Measurements from ENCODE around the gene FBXO27.

DNA sequence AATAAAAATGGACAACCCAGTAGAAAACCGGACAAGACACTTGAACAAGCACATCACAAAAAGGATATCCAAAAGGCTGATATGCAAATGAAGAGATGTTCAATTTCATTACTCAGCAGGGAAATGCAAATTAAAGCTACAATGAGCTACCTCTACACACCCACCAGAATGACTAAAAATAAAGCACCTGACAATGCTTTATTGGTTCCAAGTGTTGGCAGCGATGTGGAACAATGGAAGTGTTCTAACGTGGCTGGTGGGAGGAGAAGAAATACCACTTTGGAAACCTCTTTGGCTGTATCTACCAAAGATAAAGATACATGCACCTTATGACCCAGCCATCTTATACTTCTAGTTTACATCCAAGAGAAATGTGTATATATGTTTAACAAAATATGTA is 48.1 kb upstream of the FBXO27 start:
- TF ChIP-seq, protein P1, sequence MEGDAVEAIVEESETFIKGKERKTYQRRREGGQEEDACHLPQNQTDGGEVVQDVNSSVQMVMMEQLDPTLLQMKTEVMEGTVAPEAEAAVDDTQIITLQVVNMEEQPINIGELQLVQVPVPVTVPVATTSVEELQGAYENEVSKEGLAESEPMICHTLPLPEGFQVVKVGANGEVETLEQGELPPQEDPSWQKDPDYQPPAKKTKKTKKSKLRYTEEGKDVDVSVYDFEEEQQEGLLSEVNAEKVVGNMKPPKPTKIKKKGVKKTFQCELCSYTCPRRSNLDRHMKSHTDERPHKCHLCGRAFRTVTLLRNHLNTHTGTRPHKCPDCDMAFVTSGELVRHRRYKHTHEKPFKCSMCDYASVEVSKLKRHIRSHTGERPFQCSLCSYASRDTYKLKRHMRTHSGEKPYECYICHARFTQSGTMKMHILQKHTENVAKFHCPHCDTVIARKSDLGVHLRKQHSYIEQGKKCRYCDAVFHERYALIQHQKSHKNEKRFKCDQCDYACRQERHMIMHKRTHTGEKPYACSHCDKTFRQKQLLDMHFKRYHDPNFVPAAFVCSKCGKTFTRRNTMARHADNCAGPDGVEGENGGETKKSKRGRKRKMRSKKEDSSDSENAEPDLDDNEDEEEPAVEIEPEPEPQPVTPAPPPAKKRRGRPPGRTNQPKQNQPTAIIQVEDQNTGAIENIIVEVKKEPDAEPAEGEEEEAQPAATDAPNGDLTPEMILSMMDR (IDR thresholded peaks at IDR 0.05) = no peak
- TF ChIP-seq POLR2A (IDR thresholded peaks at IDR 0.05) = no peak

Data from Peyer's patch (tissue), 4 donors.